ENCODE measurements around the gene EMP2. TPM values are rescaled to one million over a fixed set of nuclear protein-coding genes. Genes with fewer than 3 reads are reported as not detected.

The EMP2 gene
- polyA plus RNA-seq, 3 donors, result not detected

- peaks cover 0 to 2% (median 0%) of the 10 kb centered on the region in 7 donors for H3K9me3 Mint-ChIP-seq
- DNase-seq, result no peak
- H3K4me1 Mint-ChIP-seq, result peaks cover 4% of the 10 kb centered on the region
- Histone ChIP-seq H3K27me3 (ENCODE audit: control insufficient read depth in 2 of 2, insufficient read depth in 2 of 2, low read length in 2 of 2) (peaks cover 0 to 2% of the 10 kb centered on the region in 2 donors), H3K79me2 (ENCODE audit: insufficient read depth, low read length) (no peaks in the 10 kb centered on the region), H3K36me3 (replicated peaks in 1 of 2; ENCODE audit: control insufficient read depth in 1 of 2, insufficient read depth in 2 of 2, low read length in 2 of 2) (no peaks in the 10 kb centered on the region), H3K4me1 (ENCODE audit: control insufficient read depth in 1 of 2, insufficient read depth in 2 of 2, low read length in 2 of 2) (peaks cover 4 to 10% of the 10 kb centered on the region in 2 donors), H4K20me1 (ENCODE audit: insufficient read depth, low read length) (no peaks in the 10 kb centered on the region), H3K27ac (ENCODE audit: low read depth in 1 of 2, low read length in 2 of 2) (no peak overlapping the region), H3K4me3 (replicated peaks in 1 of 3; ENCODE audit: low read depth in 2 of 3, low read length in 3 of 3) (no peak overlapping the region), H3K9ac (ENCODE audit: insufficient read depth, low read length, poor library complexity, severe bottlenecking) (no peak overlapping the region), H2AFZ (ENCODE audit: insufficient read depth, low read depth, low read length, poor library complexity, severe bottlenecking) (no peak overlapping the region), H3K4me2 (replicated peaks; ENCODE audit: extremely low read depth, low read length, poor library complexity, severe bottlenecking) (no peak overlapping the region), H3K9me3 (replicated peaks in 1 of 2; ENCODE audit: control insufficient read depth in 1 of 2, insufficient read depth in 1 of 2, low read length in 2 of 2) (no peaks in the 10 kb centered on the region)
- H3K27me3 Mint-ChIP-seq (ENCODE audit: low read depth in 3 of 3), result peaks cover 2 to 11% (median 7%) of the 10 kb centered on the region in 3 donors
- H3K36me3 Mint-ChIP-seq, result no peaks in the 10 kb centered on the region
- TF ChIP-seq CTCF (IDR thresholded peaks at IDR 0.05), result no peak
- no peak overlapping the region for H3K4me3 Mint-ChIP-seq
- WGBS (ENCODE audit: insufficient coverage), result 38% methylated on average over 6 of the region's 11 CpGs
- intact Hi-C loops (cut with micrococcal nuclease), result no loop called here
- H3K27ac Mint-ChIP-seq, result no peak overlapping the region
Measured at GRCh38 chr16:10608687-10609401, 28.4 kb upstream of the EMP2 start.

- no peak overlapping the region for H3K4me3 Mint-ChIP-seq
- Histone ChIP-seq H3K9me3 (replicated peaks in 1 of 2; ENCODE audit: control insufficient read depth in 1 of 2, insufficient read depth in 1 of 2, low read length in 2 of 2) (no peaks in the 10 kb centered on the region), H4K20me1 (ENCODE audit: insufficient read depth, low read length) (no peaks in the 10 kb centered on the region), H3K79me2 (ENCODE audit: insufficient read depth, low read length) (no peaks in the 10 kb centered on the region), H3K4me2 (replicated peaks; ENCODE audit: extremely low read depth, low read length, poor library complexity, severe bottlenecking) (no peak overlapping the region), H3K27me3 (ENCODE audit: control insufficient read depth in 2 of 2, insufficient read depth in 2 of 2, low read length in 2 of 2) (peaks cover 0 to 2% of the 10 kb centered on the region in 2 donors), H3K27ac (ENCODE audit: low read depth in 1 of 2, low read length in 2 of 2) (no peak overlapping the region), H3K9ac (ENCODE audit: insufficient read depth, low read length, poor library complexity, severe bottlenecking) (no peak overlapping the region), H3K4me3 (replicated peaks in 1 of 3; ENCODE audit: low read depth in 2 of 3, low read length in 3 of 3) (no peak overlapping the region), H2AFZ (ENCODE audit: insufficient read depth, low read depth, low read length, poor library complexity, severe bottlenecking) (no peak overlapping the region), H3K36me3 (replicated peaks in 1 of 2; ENCODE audit: control insufficient read depth in 1 of 2, insufficient read depth in 2 of 2, low read length in 2 of 2) (no peaks in the 10 kb centered on the region), H3K4me1 (ENCODE audit: control insufficient read depth in 1 of 2, insufficient read depth in 2 of 2, low read length in 2 of 2) (peaks cover 0 to 6% of the 10 kb centered on the region in 2 donors)
- H3K9me3 Mint-ChIP-seq, result peaks cover 0 to 2% (median 0%) of the 10 kb centered on the region in 7 donors
- H3K27ac Mint-ChIP-seq, result no peak overlapping the region
- H3K36me3 Mint-ChIP-seq, result no peaks in the 10 kb centered on the region
- H3K27me3 Mint-ChIP-seq (ENCODE audit: low read depth in 3 of 3), result peaks cover 0 to 16% (median 9%) of the 10 kb centered on the region in 3 donors
- WGBS (ENCODE audit: insufficient coverage), result no CpG with 5 or more reads among the region's 3 CpGs
- intact Hi-C loops (cut with micrococcal nuclease), result no loop called here
- no peak for TF ChIP-seq CTCF (IDR thresholded peaks at IDR 0.05)
- DNase-seq, result no peak
- H3K4me1 Mint-ChIP-seq, result no peaks in the 10 kb centered on the region
Measured at GRCh38 chr16:10607157-10607556, 26.8 kb upstream of the EMP2 start.
